HG03342 (cell line): ENCODE results near the gene TMEM30A.

Source experiments
- ATAC-seq: cut with Tn5 transposase; IDR thresholded peaks from one replicate; pipeline ENCODE4 v1.9.1; 2021; ENCODE audit warnings: mild to moderate bottlenecking, moderate library complexity; ENCODE audit not compliant: unreplicated experiment

Gene TMEM30A

DNA sequence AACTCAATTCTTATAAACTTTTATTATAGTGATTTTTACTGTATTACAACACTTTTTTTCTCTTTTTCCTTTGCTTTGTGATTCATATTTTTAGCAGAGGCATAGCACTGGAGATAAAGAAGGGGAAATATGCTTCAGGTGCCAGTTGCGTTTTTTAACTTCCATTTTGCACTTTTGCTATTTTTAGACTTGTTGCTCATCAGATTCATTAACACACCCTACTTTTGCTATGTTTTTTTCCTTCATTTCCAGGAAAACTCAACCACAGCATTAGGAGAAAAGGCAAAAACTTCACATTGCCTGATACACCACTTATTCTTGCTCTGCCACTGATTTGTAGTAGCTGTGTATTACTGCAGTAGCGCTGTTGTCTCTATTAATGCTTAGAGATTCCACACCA lies 8.0 kb upstream of the TMEM30A start:
- no peak for ATAC-seq

DNA sequence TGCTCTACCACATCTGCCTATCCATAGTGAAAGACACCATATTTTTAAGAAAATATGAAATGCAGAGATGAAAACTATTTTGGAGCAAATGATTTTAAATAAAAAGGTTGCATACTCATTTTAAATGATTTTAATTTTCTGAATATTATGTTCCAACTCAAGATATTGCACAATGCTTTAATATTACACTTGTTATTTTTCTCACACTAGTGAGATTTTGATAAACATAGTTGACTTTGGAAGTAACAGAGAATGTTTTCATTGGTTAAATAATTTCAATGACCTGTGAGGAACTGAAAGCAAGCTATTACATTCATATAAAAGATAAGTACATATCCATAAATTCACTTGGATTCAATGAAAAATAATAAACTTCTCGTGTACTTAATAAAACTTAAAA lies 7.2 kb upstream of the TMEM30A start:
- no peak for ATAC-seq

DNA sequence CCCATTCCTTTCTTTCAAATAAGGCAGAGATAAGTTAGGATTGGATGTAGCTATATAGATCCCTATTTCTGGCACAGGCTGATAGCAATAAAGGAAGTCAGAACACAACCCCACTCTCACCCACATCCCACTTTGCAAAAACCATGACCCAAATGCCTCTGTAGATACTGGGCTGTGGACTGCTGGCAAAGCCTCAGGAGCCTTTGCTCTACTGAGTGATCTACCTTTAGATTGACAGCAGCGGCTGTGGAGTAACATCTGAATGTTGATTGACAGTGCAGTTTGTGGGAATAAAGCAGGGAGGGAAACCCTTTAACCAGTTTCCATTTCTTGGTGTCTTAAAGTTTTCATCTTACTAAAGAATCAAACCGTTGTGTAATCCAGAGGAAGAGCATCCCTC lies 6.7 kb upstream of the TMEM30A start:
- no peak for ATAC-seq

- no peak for ATAC-seq
Measured at GRCh38 chr6:75290136-75290945, 5.7 kb upstream of the TMEM30A start.

- no peak for ATAC-seq
Measured at GRCh38 chr6:75288023-75288422, 3.4 kb upstream of the TMEM30A start.

- ATAC-seq, result no peak
Measured at GRCh38 chr6:75287424-75287823, 2.8 kb upstream of the TMEM30A start.

DNA sequence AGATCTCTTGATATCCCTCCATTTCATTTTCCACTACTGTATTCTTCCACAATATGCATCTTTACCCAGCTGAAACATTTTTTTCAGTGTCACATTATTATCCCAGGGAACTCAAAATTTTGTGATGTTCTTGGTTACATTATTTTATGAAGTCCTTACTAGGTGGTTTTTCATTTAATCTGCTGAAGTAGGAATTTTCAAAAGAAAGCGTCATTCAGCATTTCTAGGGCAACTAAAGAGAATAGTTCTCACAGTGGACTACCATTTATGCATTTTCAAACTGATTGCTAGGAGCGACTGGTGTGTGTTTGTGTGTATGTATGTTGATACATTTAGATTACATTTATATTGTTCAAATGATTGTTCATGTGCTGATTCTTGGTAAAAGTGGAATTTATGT lies 2.4 kb upstream of the TMEM30A start:
- no peak for ATAC-seq

GRCh38 chr6:75285283-75285639 lies 669 bp upstream of the TMEM30A start:
- peak; percentile 2 for ATAC-seq

DNA sequence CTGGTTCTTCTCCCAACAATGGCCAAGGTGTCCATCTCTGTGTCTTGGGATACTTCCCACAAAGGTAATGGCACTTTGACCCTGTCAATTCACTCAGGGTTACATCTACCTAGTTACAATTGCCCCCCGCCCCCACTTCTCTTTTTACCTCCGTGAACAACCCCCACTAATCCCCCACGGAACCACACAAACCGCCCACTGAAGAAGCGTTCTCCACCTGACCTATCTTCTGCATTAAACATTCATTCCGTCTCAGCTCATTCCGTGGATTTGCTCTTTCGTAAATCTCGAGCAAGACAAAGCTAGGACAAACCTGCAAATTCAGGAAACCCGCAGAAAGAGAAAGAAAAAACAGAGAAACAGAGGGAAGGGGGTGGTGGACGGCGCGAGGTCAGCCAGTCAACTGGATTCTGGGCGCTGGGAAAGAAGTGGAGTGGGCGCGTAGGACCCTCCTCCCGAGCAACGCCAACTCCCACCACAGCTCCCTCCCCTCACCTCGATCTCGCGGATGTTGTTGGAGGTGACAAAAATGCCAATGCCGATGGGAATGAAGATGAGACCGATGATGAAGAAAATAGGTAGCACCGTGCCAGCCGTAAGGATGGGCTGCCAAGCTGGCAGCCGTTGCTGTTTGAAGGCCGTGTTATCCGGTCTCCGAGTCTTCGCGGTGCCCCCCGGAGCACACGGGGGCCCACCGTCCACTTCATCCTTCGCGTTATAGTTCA lies 523 bp downstream of the TMEM30A start:
- peak; percentile 14 for ATAC-seq

GRCh38 chr6:75282706-75283105 lies 1.9 kb downstream of the TMEM30A start:
- ATAC-seq, result no peak

- ATAC-seq, result no peak
Measured at GRCh38 chr6:75281653-75282052, 2.9 kb downstream of the TMEM30A start.

- ATAC-seq, result no peak
Measured at GRCh38 chr6:75280131-75280855, 4.3 kb downstream of the TMEM30A start.

DNA sequence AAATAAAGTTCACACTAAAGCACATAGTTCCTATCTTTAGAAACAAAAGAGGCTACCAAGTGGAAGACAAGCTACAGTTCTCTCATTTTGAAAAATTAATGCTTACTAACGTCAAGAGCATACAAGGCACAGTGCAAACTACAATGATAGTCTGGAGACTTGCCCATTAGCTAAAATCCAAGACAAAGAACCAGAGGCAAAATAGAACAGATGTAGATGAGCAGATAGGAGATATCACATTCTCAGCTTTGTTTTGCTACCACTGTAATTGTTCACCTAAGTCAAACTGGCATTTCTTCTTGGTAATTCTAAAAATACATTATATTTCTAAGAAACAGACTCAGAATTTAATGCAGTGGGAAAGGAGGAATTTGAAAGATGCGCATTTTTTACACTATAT lies 5.2 kb downstream of the TMEM30A start:
- ATAC-seq, result no peak

GRCh38 chr6:75278474-75279077 lies 6.0 kb downstream of the TMEM30A start:
- no peak for ATAC-seq

- no peak for ATAC-seq
Measured at GRCh38 chr6:75275067-75275466, 9.5 kb downstream of the TMEM30A start.

- no peak for ATAC-seq
Measured at GRCh38 chr6:75273009-75273408, 11.6 kb downstream of the TMEM30A start.

DNA sequence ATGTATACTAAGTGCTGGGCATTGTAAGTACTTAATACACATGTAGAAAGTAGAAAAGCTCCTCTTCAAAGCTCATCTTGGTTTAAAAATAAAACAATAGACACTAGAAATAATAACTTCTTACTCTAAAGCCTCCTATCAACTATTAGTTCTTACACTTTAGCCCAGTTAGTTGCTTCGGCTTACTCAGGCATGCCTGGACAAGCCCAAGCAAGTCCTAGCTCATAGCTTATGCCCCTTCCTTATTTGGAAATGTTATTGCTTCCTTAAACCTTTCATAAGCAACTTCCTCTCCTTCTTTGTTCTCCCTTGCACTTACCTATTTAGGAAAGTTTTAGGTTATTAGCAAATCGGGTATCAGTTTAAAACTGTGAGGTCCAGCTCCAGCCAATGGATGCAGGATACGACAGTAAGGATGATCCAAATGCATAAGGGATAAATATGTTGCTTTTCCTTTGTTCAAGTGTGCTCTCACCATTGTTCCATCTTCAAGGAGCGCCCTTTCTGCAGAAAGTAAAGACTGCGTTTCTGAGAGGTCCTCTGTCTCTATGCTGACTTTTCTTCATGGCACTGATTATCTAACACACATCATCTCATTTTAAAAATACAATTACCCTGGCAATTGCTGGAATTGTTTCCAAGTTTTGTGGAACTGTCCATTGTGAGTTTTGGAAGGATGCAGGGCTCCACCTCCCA lies 12.3 kb downstream of the TMEM30A start:
- ATAC-seq, result no peak

- ATAC-seq, result no peak
Measured at GRCh38 chr6:75268988-75269354, 15.6 kb downstream of the TMEM30A start.

- no peak for ATAC-seq
Measured at GRCh38 chr6:75268121-75268987, 16.2 kb downstream of the TMEM30A start.

GRCh38 chr6:75267461-75267860 lies 17.1 kb downstream of the TMEM30A start:
- no peak for ATAC-seq
